GM19099 (cell line): Measurements from ENCODE around the gene ZFYVE9.

Source experiments
- POLR2A ChIP-seq: IDR thresholded peaks from 3 replicates; pipeline ENCODE4 v1.6.1; 2011; ENCODE audit warnings: low read depth; ENCODE audit not compliant: insufficient read length; ENCODE audit errors: extremely low read depth

Gene ZFYVE9, protein sequence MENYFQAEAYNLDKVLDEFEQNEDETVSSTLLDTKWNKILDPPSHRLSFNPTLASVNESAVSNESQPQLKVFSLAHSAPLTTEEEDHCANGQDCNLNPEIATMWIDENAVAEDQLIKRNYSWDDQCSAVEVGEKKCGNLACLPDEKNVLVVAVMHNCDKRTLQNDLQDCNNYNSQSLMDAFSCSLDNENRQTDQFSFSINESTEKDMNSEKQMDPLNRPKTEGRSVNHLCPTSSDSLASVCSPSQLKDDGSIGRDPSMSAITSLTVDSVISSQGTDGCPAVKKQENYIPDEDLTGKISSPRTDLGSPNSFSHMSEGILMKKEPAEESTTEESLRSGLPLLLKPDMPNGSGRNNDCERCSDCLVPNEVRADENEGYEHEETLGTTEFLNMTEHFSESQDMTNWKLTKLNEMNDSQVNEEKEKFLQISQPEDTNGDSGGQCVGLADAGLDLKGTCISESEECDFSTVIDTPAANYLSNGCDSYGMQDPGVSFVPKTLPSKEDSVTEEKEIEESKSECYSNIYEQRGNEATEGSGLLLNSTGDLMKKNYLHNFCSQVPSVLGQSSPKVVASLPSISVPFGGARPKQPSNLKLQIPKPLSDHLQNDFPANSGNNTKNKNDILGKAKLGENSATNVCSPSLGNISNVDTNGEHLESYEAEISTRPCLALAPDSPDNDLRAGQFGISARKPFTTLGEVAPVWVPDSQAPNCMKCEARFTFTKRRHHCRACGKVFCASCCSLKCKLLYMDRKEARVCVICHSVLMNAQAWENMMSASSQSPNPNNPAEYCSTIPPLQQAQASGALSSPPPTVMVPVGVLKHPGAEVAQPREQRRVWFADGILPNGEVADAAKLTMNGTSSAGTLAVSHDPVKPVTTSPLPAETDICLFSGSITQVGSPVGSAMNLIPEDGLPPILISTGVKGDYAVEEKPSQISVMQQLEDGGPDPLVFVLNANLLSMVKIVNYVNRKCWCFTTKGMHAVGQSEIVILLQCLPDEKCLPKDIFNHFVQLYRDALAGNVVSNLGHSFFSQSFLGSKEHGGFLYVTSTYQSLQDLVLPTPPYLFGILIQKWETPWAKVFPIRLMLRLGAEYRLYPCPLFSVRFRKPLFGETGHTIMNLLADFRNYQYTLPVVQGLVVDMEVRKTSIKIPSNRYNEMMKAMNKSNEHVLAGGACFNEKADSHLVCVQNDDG (N-terminal part only)

DNA sequence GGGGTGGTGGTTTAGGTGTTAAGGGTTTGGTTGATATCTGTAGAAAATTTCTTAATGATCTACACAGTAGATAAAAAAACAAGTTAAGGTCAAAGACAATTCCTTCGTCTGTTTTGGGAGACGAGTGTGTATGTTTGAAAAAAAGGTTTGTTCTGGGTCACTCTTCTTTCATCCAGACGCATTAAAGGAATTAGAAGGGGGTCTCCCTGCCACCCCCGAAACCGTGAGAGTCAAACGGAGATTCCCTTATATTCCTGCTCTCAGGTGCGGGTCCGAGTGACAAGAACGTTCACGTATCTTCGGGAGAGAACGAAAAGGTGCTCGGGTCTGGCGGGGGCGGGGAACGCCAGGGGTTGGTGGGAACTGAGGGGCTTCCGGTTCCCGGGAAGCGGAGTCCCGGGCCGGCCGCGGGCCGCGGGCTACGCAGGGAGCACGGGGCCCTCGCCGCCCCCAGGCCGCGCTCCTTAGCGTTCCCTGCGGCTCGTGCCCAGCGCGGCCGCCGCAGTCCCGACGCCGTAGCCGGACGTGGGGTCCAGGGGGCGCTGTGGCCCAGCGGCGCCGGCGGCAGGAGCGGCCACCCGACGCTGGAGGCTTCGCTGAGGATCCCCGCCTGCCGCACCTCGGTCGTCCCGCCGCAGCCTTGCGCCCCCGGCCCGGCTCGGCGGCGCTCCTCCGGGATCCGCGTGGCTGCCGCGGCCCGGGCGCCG is at the start of gene ZFYVE9:
ZFYVE9 (plus strand) TSS at position 577 of the 707 bp plus-strand sequence. CDS start 91,118 bp downstream, outside the sequence.
- TF ChIP-seq POLR2A = no peak

DNA sequence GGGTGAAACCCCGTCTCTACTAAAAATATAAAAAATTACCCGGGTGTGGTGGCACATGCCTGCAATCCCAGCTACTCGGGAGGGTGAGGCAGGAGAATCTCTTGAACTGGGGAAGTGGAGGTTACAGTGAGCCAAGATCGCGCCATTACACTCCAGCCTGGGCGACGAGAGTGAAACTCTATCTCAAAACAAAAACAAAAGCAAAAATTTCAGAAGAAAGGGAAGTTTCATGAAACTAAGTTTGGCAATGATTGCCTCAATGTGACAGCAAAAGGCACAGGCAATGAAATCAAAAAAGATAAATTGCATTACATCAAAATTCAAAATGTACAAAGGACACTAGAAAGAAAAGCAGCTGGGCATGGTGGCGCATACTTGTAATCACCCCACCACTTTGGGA is 45.7 kb upstream of the ZFYVE9 start:
- TF ChIP-seq POLR2A = no peak

DNA sequence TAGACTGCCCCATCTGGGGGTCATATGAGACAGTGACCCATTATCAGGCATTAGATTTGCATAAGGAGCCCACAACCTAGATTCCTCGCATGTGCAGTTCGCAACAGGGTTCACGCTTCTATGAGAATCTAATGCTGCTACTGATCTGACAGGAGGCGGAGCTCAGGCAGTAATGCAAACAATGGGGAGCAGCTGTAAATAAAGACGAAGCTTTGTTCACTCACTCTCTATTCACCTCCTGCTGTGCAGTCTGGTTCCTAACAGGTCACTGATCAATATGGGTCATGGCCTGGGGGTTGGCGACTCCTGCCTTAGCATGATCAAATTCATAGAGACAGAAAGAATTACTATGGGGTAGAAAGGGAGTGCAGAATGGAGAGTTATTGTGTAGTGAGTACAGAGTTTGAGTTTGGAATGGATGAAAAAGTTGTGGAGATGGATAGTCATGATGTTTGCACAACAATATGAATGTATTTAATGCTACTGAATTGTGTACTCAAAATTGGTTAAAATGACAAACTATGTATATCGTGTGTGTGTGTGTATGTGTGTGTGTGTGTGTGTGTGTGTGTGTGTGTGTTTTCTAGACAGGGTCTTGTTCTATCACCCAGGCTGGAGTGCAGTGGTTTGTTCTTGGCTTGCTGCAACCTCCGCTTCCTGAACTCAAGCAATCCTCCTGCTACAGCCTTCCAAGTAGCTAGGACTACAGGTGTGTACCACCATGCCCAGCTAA is 43.6 kb upstream of the ZFYVE9 start:
- TF ChIP-seq POLR2A = no peak

DNA sequence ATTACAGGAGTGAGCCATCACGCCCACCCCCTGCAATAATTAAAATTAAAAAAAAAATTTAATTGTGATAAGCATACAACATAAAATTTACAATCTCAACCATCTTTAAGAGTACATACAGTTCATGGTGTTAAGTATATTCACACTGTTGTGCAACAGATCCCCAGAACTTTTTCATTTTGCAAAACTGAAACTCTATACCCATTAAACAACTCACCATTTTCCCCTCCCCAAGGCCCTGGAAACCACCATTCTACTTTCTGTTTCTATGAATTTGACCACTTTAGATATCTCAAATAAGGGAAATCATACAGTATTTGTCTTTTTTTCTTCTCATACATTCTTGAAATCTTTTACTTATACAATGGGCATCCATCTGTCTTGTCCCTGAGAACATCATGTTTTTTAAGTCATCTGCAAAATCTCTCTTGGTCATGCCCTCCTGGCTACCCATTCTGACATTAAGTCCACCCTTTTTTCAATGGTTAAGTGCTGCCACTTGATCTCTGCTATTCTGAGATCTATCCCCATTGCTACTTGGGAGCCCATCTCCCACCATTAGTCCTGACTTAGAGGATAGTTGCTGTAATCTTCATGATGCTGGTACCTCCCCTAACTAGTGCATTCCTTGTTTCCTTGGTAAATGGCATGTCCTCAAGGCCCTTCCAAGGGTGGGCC is 39.4 kb upstream of the ZFYVE9 start:
- no peak for TF ChIP-seq POLR2A

DNA sequence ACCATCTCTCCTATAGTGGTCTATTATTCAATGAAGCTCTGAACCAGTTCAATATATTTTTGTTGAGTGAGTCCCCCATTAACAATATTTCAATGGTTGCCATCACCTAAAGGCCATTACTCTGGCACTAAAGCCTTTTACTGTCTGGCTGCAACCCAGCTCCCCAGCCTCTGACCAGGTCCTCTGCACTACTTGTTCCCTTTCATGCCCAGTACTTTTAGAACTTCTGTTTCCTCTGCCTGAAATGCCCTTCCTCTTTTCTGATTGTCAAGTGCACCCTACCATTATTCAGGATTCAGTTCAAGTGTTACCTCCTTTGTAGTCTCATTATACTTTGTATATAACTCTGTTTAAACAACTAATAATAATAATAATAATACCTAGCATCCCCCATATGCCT is 30.4 kb upstream of the ZFYVE9 start:
- no peak for TF ChIP-seq POLR2A

DNA sequence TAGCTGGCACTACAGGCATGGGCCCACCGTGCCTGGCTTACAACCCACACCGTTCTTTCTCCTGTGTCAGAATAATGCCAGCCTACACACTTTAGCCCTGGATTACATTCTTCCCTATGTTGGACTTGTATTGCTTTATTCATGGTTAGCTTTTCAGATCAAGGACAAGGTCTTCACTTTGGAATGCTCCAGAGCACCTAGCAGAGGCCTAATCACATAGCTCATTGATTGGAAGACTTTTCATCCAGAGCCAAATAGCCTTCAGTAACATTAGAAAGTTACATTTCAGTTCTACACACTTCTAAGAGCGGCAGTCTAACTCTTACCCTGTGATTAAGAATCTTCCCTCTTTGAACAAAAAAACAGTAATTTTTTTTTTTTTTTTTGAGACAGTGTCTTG is 29.4 kb upstream of the ZFYVE9 start:
- no peak for TF ChIP-seq POLR2A

DNA sequence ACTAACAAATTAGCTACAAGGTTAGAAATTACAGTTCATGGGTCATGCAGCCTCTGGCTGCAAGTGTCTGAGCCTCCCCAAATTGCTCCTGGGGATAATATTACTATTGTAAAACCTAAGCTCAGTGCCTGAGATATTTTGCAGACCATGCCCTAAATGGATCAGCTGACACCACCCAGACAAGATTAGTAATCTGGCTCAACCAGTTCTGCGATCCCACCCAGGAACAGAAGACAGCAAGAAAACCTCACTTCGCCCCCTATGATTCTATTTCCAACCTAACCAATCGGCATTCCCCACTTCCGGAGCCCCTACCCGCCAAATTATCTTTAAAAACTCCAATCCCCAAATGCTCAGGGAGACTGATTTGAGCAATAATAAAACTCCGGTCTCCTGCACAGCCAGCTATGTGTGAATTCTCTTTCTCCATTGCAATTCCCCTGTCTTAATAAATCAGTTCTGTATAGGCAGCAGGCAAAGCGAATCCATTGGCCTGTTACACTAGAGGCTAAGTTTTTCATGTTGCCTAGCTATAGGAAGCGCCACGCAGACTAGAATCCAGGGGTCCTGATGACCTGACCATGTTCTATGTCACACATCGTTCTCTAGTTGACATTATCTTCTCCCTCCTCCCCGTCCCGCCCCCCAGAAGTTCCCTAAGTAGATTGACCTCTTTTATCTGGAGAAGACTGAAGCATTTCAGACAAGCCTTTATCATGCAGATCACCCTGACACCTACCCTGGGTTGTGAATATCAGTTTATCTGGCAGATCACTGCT is 22.4 kb upstream of the ZFYVE9 start:
- TF ChIP-seq POLR2A = no peak

DNA sequence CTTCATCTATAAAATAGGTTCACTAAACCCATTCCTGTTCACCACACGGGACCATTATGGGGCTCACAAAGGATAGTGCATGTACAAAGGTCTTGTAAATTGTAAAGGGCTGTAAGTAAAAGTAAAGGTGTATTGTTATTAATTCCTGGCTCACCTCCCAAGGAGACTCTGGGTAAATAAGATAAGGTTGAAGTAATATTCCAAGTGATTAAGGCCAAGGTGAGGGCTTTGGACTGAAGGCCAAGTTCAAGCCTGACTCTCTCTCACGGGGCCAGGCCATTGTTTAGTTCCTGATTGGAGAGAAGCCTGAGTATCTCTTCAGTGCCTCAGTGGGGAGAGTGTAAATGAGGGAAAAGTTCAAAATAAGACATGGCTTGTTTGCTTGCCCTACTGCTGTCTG is 19.5 kb upstream of the ZFYVE9 start:
- no peak for TF ChIP-seq POLR2A

DNA sequence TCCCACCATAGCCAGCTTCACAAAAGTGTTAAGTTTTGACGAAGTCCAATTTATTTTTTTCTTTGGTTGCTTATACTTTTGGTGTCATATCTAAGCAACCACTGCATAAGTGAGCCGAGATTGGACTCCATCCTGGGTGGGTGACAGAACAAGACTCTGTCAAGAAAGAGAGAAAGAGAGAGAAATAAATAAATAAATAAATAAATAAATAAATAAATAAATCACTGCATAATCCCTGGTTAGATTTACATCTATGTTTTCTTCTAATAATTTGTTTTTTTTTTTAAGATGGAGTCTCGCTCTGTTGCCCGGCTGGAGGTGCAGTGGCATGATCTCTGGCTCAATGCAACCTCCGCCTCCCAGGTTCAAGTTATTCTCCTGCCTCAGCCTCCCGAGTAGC is 18.3 kb upstream of the ZFYVE9 start:
- no peak for TF ChIP-seq POLR2A

DNA sequence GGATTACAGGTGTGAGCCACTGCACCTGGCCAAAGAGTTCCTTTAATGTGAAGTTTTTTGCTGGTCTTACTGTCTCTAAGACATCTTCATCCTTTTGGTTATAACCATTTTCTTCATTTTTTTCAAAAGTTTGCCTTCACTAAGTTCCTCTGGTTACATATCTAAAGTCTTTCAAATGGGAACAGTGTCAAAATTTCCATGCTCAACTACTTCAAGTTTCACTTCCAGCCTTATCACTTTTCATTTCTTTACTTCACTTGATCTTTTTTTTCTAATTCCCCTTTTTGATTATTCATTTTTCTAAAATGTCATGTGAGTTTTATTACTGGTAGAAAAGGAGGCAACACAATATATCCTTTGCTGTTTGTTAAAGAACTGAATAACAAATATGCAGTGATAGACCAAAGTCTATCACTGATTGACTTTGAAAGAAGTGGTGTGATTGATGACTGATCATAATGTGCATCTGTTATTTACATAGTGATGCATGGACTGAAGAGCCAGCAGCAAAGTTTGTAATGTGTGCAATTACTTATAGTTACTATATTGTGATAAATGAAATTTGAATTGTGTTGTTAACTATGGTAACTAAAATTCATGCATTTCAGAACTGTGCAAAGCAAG is 16.0 kb upstream of the ZFYVE9 start:
- TF ChIP-seq POLR2A = no peak

DNA sequence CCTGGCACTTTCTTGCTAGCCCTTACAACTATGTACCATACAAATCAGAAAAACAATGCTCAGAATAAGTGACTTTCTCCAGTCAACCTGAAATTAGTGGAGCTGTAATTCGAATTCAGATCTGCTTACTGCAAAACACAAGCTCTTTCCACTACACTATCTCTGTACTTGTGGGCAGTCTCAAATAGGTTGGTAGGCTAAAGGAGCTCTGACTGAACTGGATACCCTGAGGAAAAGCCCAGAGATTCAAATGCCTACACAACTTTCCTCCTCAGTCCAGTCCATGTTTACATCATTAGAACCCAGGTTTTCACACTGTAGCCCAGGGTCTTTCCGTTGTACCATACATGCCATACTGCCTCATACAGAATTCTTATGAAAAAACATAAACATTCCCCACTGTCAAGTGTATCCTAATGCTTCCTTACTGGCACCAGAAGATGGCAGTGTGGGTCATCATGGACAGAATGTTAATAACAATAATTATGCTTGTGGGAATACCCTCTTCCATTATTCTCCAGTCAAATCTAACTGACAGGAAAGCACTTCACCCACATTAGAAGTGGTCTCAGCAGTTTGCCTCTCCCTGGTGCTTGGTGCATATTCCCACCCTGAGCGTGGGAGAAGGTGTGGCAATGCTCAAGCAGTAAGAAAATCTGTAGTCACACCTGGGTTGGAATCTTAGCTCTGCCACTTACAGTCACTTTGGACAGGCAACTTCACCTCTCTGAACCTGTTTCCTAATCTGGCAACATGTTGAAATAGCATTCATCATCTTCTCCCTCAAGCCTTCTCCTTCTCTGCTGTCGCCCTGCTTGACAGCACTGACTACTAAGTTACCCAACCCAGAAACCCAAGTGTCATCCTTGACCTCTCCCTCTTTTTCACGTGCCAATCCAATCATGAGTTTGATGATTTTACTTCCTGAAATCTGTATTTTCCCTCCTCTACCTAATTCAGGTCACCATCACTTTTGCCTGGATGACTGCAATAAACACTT is 14.4 kb upstream of the ZFYVE9 start:
- TF ChIP-seq POLR2A = no peak
